NCI-H2081 (cell line): ENCODE measurements around the gene CPN2.

ENCODE experiments used
- DNase-seq, 2 experiments: peaks; one replicate each; lab custom pipeline; 2025; lab: John Stamatoyannopoulos, UW

The CPN2 gene

GRCh38 chr3:194352667-194353246, 1.6 kb upstream of the CPN2 start:
- no peak for DNase-seq

- DNase-seq, result no peak
Observed at GRCh38 chr3:194351952-194352536, 916 bp upstream of the CPN2 start.

- no peak for DNase-seq
Observed at GRCh38 chr3:194350726-194351071, 429 bp downstream of the CPN2 start.

GRCh38 chr3:194348354-194348753, 2.8 kb downstream of the CPN2 start:
- DNase-seq, result no peak

- DNase-seq, result no peak
Observed at GRCh38 chr3:194346621-194347020, 4.5 kb downstream of the CPN2 start.

GRCh38 chr3:194346035-194346434, 5.1 kb downstream of the CPN2 start:
- DNase-seq, result no peak

- DNase-seq, result peak; percentile 36 to 48
Observed at GRCh38 chr3:194344012-194344411, 7.1 kb downstream of the CPN2 start.

GRCh38 chr3:194343561-194343893, 7.6 kb downstream of the CPN2 start:
- no peak for DNase-seq

GRCh38 chr3:194342861-194343560, 8.1 kb downstream of the CPN2 start:
- no peak for DNase-seq

GRCh38 chr3:194340757-194341400, 10.2 kb downstream of the CPN2 start:
- DNase-seq, result no peak

- no peak for DNase-seq
Observed at GRCh38 chr3:194339840-194340239, 11.3 kb downstream of the CPN2 start.

GRCh38 chr3:194339356-194339755, 11.8 kb downstream of the CPN2 start:
- no peak for DNase-seq

GRCh38 chr3:194337965-194338753, 13.0 kb downstream of the CPN2 start:
- no peak for DNase-seq

GRCh38 chr3:194336601-194337355, 14.3 kb downstream of the CPN2 start:
- no peak for DNase-seq

GRCh38 chr3:194333981-194334320, 17.2 kb downstream of the CPN2 start:
- DNase-seq, result no peak

- no peak for DNase-seq
Observed at GRCh38 chr3:194333212-194333980, 17.7 kb downstream of the CPN2 start.

- DNase-seq, result no peak
Observed at GRCh38 chr3:194332858-194333211, 18.3 kb downstream of the CPN2 start.

GRCh38 chr3:194330579-194330978, 20.5 kb downstream of the CPN2 start:
- DNase-seq, result no peak

- no peak for DNase-seq
Observed at GRCh38 chr3:194330160-194330559, 21.0 kb downstream of the CPN2 start.

- no peak for DNase-seq
Observed at GRCh38 chr3:194329583-194329965, 21.6 kb downstream of the CPN2 start.

- DNase-seq, result no peak
Observed at GRCh38 chr3:194328942-194329582, 22.1 kb downstream of the CPN2 start.
